ENCODE measurements around the gene OR5B3.
"Not testable (repeated sequence)": the region's sequence is repeated elsewhere in the genome, so short reads cannot be mapped to it uniquely, and the experiment has no call there.

OR5B3 gene

GRCh38 chr11:58399622-58400021, 7.1 kb downstream of the OR5B3 start:
- H3K4me3 ChIP-seq (ENCODE audit: low read length in 2 of 2); H3K27me3 ChIP-seq (ENCODE audit: control insufficient read depth in 2 of 2, insufficient read depth in 2 of 2, low read length in 2 of 2); H3K4me1 ChIP-seq (ENCODE audit: control insufficient read depth in 2 of 2, insufficient read depth in 2 of 2, low read length in 2 of 2); H3K9ac ChIP-seq (ENCODE audit: low read depth in 1 of 2, low read length in 2 of 2); H3K9me3 ChIP-seq (ENCODE audit: control insufficient read depth in 2 of 2, low read length in 2 of 2); H3K27ac ChIP-seq (ENCODE audit: low read depth in 2 of 2, low read length in 2 of 2); H3K36me3 ChIP-seq (ENCODE audit: control insufficient read depth in 2 of 2, insufficient read depth in 2 of 2, low read length in 2 of 2): not testable (repeated sequence)

GRCh38 chr11:58395581-58395980, 11.1 kb downstream of the OR5B3 start:
- Histone ChIP-seq H3K36me3 (ENCODE audit: control insufficient read depth in 2 of 2, insufficient read depth in 2 of 2, low read length in 2 of 2) (no peaks in the 10 kb centered on the region), H3K9ac (ENCODE audit: low read depth in 1 of 2, low read length in 2 of 2) (no peak overlapping the region), H3K9me3 (ENCODE audit: control insufficient read depth in 2 of 2, low read length in 2 of 2) (peaks cover 0 to 2% of the 10 kb centered on the region in 2 donors), H3K27ac (ENCODE audit: low read depth in 2 of 2, low read length in 2 of 2) (no peak overlapping the region), H3K4me3 (ENCODE audit: low read length in 2 of 2) (no peak overlapping the region), H3K4me1 (ENCODE audit: control insufficient read depth in 2 of 2, insufficient read depth in 2 of 2, low read length in 2 of 2) (no peaks in the 10 kb centered on the region), H3K27me3 (ENCODE audit: control insufficient read depth in 2 of 2, insufficient read depth in 2 of 2, low read length in 2 of 2) (no peaks in the 10 kb centered on the region)

GRCh38 chr11:58394195-58394594, 12.5 kb downstream of the OR5B3 start:
- H3K27me3 ChIP-seq (ENCODE audit: control insufficient read depth in 2 of 2, insufficient read depth in 2 of 2, low read length in 2 of 2): no peaks in the 10 kb centered on the region
- peaks cover 0 to 2% of the 10 kb centered on the region in 2 donors for H3K9me3 ChIP-seq (ENCODE audit: control insufficient read depth in 2 of 2, low read length in 2 of 2)
- no peak overlapping the region for H3K4me3 ChIP-seq (ENCODE audit: low read length in 2 of 2)
- no peak overlapping the region for H3K9ac ChIP-seq (ENCODE audit: low read depth in 1 of 2, low read length in 2 of 2)
- no peaks in the 10 kb centered on the region for H3K36me3 ChIP-seq (ENCODE audit: control insufficient read depth in 2 of 2, insufficient read depth in 2 of 2, low read length in 2 of 2)
- H3K27ac ChIP-seq (ENCODE audit: low read depth in 2 of 2, low read length in 2 of 2): no peak overlapping the region
- no peaks in the 10 kb centered on the region for H3K4me1 ChIP-seq (ENCODE audit: control insufficient read depth in 2 of 2, insufficient read depth in 2 of 2, low read length in 2 of 2)

DNA sequence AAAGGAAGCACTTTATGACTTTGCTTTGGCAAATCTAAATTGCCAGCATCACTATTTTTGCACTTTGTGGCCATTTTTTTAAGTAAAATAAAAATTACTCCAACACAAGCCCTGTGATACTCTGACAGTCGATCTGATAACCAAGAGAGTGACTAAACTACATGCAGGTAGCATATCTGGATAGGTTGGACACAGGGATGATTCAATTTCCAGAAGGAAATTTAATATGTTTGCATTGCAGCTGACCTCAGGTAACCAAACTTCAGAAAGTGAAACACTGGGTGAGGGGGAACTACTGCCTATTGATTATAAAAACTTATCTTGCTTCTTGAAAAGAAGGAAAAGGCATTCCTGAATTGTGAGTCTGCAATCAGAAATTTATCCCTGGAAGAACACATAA, 13.9 kb downstream of the OR5B3 start:
- no peak overlapping the region for H3K9ac ChIP-seq (ENCODE audit: low read depth in 1 of 2, low read length in 2 of 2)
- peaks cover 0 to 2% of the 10 kb centered on the region in 2 donors for H3K9me3 ChIP-seq (ENCODE audit: control insufficient read depth in 2 of 2, low read length in 2 of 2)
- no peaks in the 10 kb centered on the region for H3K4me1 ChIP-seq (ENCODE audit: control insufficient read depth in 2 of 2, insufficient read depth in 2 of 2, low read length in 2 of 2)
- H3K27ac ChIP-seq (ENCODE audit: low read depth in 2 of 2, low read length in 2 of 2): no peak overlapping the region
- no peaks in the 10 kb centered on the region for H3K36me3 ChIP-seq (ENCODE audit: control insufficient read depth in 2 of 2, insufficient read depth in 2 of 2, low read length in 2 of 2)
- no peak overlapping the region for H3K4me3 ChIP-seq (ENCODE audit: low read length in 2 of 2)
- H3K27me3 ChIP-seq (ENCODE audit: control insufficient read depth in 2 of 2, insufficient read depth in 2 of 2, low read length in 2 of 2): no peaks in the 10 kb centered on the region

DNA sequence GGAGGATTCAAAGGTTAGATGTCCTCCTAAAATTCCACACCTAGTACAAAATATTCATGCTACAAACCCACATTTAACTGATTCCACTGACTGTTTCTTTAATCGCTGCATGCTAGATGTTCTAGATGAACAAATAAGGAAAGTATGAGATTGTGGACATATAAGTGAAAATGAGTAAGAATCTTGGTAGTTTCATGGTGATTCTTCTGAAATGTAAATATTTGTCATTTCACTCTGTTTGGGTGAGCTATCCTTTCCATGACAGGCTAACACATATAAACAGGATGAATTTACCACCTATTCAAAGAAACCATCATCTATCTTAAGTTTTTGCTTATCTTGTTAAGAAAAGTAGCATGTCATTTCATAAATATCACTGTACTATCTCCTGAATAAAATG, 14.8 kb downstream of the OR5B3 start:
- H3K4me1 ChIP-seq (ENCODE audit: control insufficient read depth in 2 of 2, insufficient read depth in 2 of 2, low read length in 2 of 2): no peaks in the 10 kb centered on the region
- H3K27me3 ChIP-seq (ENCODE audit: control insufficient read depth in 2 of 2, insufficient read depth in 2 of 2, low read length in 2 of 2): no peaks in the 10 kb centered on the region
- peaks cover 0 to 2% of the 10 kb centered on the region in 2 donors for H3K9me3 ChIP-seq (ENCODE audit: control insufficient read depth in 2 of 2, low read length in 2 of 2)
- H3K4me3 ChIP-seq (ENCODE audit: low read length in 2 of 2): no peak overlapping the region
- H3K9ac ChIP-seq (ENCODE audit: low read depth in 1 of 2, low read length in 2 of 2): no peak overlapping the region
- H3K27ac ChIP-seq (ENCODE audit: low read depth in 2 of 2, low read length in 2 of 2): no peak overlapping the region
- no peaks in the 10 kb centered on the region for H3K36me3 ChIP-seq (ENCODE audit: control insufficient read depth in 2 of 2, insufficient read depth in 2 of 2, low read length in 2 of 2)

DNA sequence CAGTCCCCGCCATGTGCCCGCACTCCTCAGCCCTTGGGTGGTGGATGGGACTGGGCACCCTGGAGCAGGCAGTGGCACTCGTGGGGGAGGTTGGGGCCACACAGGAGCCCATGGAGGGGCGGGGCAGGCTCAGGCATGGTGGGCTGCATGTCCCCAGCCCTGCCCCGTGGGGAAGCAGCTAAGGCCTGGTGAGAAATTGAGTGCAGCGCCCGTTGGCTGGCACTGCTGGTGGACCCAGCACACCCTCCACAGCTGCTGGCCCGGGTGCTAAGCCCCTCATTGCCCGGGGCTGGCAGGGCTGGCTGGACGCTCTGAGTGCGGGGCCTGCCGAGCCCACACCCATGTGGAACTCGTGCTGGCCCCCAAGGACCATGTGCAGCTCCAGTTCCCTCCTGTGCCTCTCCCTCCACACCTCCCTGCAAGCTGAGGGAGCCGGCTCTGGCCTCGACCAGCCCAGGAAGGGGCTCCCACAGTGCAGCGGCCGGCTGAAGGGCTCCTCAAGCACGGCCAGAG, 16.1 kb downstream of the OR5B3 start:
- H3K36me3 ChIP-seq (ENCODE audit: control insufficient read depth in 2 of 2, insufficient read depth in 2 of 2, low read length in 2 of 2): no peaks in the 10 kb centered on the region
- H3K9ac ChIP-seq (ENCODE audit: low read depth in 1 of 2, low read length in 2 of 2): no peak overlapping the region
- H3K27ac ChIP-seq (ENCODE audit: low read depth in 2 of 2, low read length in 2 of 2): no peak overlapping the region
- H3K27me3 ChIP-seq (ENCODE audit: control insufficient read depth in 2 of 2, insufficient read depth in 2 of 2, low read length in 2 of 2): no peaks in the 10 kb centered on the region
- H3K4me1 ChIP-seq (ENCODE audit: control insufficient read depth in 2 of 2, insufficient read depth in 2 of 2, low read length in 2 of 2): no peaks in the 10 kb centered on the region
- H3K4me3 ChIP-seq (ENCODE audit: low read length in 2 of 2): no peak overlapping the region
- H3K9me3 ChIP-seq (ENCODE audit: control insufficient read depth in 2 of 2, low read length in 2 of 2): peaks cover 0 to 2% of the 10 kb centered on the region in 2 donors

GRCh38 chr11:58358969-58359368, 47.7 kb downstream of the OR5B3 start, which contains the start of gene OR5B17:
Gene OR5B17 (minus strand): TSS chr11:58359069. CDS start chr11:58359069, 0 bp downstream.
- Histone ChIP-seq H3K4me1 (ENCODE audit: control insufficient read depth in 2 of 2, insufficient read depth in 2 of 2, low read length in 2 of 2) (no peaks in the 10 kb centered on the region), H3K9ac (ENCODE audit: low read depth in 1 of 2, low read length in 2 of 2) (no peak within 1 kb of the TSS), H3K27me3 (ENCODE audit: control insufficient read depth in 2 of 2, insufficient read depth in 2 of 2, low read length in 2 of 2) (no peaks in the 10 kb centered on the region), H3K36me3 (ENCODE audit: control insufficient read depth in 2 of 2, insufficient read depth in 2 of 2, low read length in 2 of 2) (no peaks in the 10 kb centered on the region), H3K9me3 (ENCODE audit: control insufficient read depth in 2 of 2, low read length in 2 of 2) (no peaks in the 10 kb centered on the region), H3K4me3 (ENCODE audit: low read length in 2 of 2) (no peak within 1 kb of the TSS), H3K27ac (ENCODE audit: low read depth in 2 of 2, low read length in 2 of 2) (no peak within 1 kb of the TSS)

DNA sequence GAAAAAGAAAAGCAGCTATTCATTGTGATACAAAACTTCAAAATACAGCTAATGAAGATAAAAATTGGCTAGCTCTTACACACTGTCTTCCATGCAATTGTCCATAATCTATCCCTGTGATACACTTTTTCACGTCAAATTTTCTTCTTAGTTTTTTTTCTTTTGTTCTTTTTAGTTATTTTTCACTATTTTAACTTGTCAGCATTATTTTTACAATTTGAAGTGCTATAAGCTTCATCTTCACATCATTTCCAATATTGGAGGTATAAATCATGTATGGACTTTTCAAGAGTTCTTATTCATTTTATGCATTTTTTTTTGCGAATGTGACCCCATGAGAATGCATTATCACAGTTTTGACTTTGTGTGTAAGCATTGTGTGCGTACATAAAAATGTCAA, 51.9 kb downstream of the OR5B3 start:
- Histone ChIP-seq H3K36me3 (ENCODE audit: control insufficient read depth in 2 of 2, insufficient read depth in 2 of 2, low read length in 2 of 2) (no peaks in the 10 kb centered on the region), H3K27ac (ENCODE audit: low read depth in 2 of 2, low read length in 2 of 2) (no peak overlapping the region), H3K9me3 (ENCODE audit: control insufficient read depth in 2 of 2, low read length in 2 of 2) (no peaks in the 10 kb centered on the region), H3K27me3 (ENCODE audit: control insufficient read depth in 2 of 2, insufficient read depth in 2 of 2, low read length in 2 of 2) (no peaks in the 10 kb centered on the region), H3K9ac (ENCODE audit: low read depth in 1 of 2, low read length in 2 of 2) (no peak overlapping the region), H3K4me3 (ENCODE audit: low read length in 2 of 2) (no peak overlapping the region), H3K4me1 (ENCODE audit: control insufficient read depth in 2 of 2, insufficient read depth in 2 of 2, low read length in 2 of 2) (no peaks in the 10 kb centered on the region)
